Endothelial cell of umbilical vein (primary cell): ENCODE results near the gene DCHS1. TPM values are rescaled to one million over a fixed set of nuclear protein-coding genes. Genes with fewer than 3 reads are reported as not detected.

Source experiments
- BruUV-seq: library from RNA; stranded (reverse); fragments of 400-500 nt; replicated peaks from 2 replicates; lab custom pipeline; 2021; lab: Mats Ljungman, UMichigan
- CTCF ChIA-PET: fragments of 300-600, 350-600 bp; sonication (Branson Sonifier 250); formaldehyde crosslinking; loops from one replicate; lab custom pipeline; 2021; ENCODE audit warnings: antibody characterized with exemption, inconsistent platforms; lab: Charles Lee
- POLR2A ChIA-PET: fragments of 300-600, 350-600 bp; sonication (Branson Sonifier 250); formaldehyde crosslinking; loops from one replicate; lab custom pipeline; 2021; ENCODE audit warnings: antibody characterized with exemption, inconsistent platforms; lab: Charles Lee
- DNase-seq: peaks from one replicate; pipeline ENCODE4 v3.0.0-alpha.2; 2011; ENCODE audit warnings: low read depth, low spot score
- FAIRE-seq: peaks from 2 replicates; lab custom pipeline; 2011; peaks lifted over from hg19 to GRCh38; lab: Jason Lieb, UNC
- H2AFZ ChIP-seq: 2 replicates; pipeline ENCODE4 v1.6.0; 2012; ENCODE audit warnings: low read depth, low read length, control low read depth, inconsistent platforms
- H3K27ac ChIP-seq: 2 replicates; pipeline ENCODE4 v1.5.1; 2011; ENCODE audit warnings: low read depth, mild to moderate bottlenecking, control low read depth, low read length, moderate library complexity; ENCODE audit not compliant: insufficient read depth
- H3K27me3 ChIP-seq, 2 experiments: 2 replicates each; pipeline versions ENCODE4 v1.6.0 to v1.6.1; 2011; ENCODE audit warnings: low read length in 2 of 2, mixed read lengths in 1 of 2; ENCODE audit not compliant: control insufficient read depth in 2 of 2, insufficient read depth in 2 of 2
- H3K36me3 ChIP-seq, 2 experiments: 2 replicates in 1 of 2; 3 replicates in 1 of 2; pipeline ENCODE4 v1.5.1; 2011; ENCODE audit warnings: low read length in 2 of 2, mild to moderate bottlenecking in 1 of 2, moderate library complexity in 1 of 2; ENCODE audit not compliant: control insufficient read depth in 2 of 2, insufficient read depth in 2 of 2; ENCODE audit errors: extremely low read depth in 1 of 2
- H3K4me1 ChIP-seq: 3 replicates; pipeline ENCODE4 v1.5.1; 2011; ENCODE audit warnings: mild to moderate bottlenecking, low read length; ENCODE audit not compliant: control insufficient read depth, insufficient read depth; ENCODE audit errors: extremely low read depth
- H3K4me2 ChIP-seq: 2 replicates; pipeline ENCODE4 v1.6.1; 2011; ENCODE audit warnings: low read length, control low read depth, mixed read lengths; ENCODE audit not compliant: insufficient read depth
- H3K4me3 ChIP-seq, 3 experiments: fragments of 200-600 bp in 1 of 3; sonication (generic), shearing (Covaris generic) in 1 of 3; replicated peaks in 1 of 3; 2 replicates each; pipeline ENCODE4 v1.5.1; 2011 to 2016; ENCODE audit warnings: control low read depth in 3 of 3, low read length in 3 of 3, mild to moderate bottlenecking in 2 of 3, inconsistent platforms in 1 of 3, low read depth in 1 of 3, moderate library complexity in 1 of 3; ENCODE audit not compliant: insufficient read depth in 1 of 3
- H3K79me2 ChIP-seq: 2 replicates; pipeline ENCODE4 v1.6.0; 2012; ENCODE audit warnings: low read length, inconsistent platforms; ENCODE audit not compliant: control insufficient read depth, insufficient read depth
- H3K9ac ChIP-seq: replicated peaks from 2 replicates; pipeline ENCODE3; 2011; ENCODE audit warnings: low read length, control low read depth; ENCODE audit not compliant: insufficient read depth; ENCODE audit errors: extremely low read depth
- H3K9me1 ChIP-seq: replicated peaks from 3 replicates; pipeline ENCODE4 v1.6.0; 2011; ENCODE audit warnings: mild to moderate bottlenecking, low read length; ENCODE audit not compliant: control insufficient read depth, insufficient read depth; ENCODE audit errors: extremely low read depth
- H3K9me3 ChIP-seq: replicated peaks from 2 replicates; pipeline ENCODE4 v1.5.1; 2012; ENCODE audit warnings: low read length, inconsistent platforms; ENCODE audit not compliant: control insufficient read depth, insufficient read depth
- H4K20me1 ChIP-seq: replicated peaks from 2 replicates; pipeline ENCODE3; 2011; ENCODE audit warnings: mild to moderate bottlenecking, low read length; ENCODE audit not compliant: control insufficient read depth, insufficient read depth; ENCODE audit errors: extremely low read depth
- CTCF ChIP-seq, 2 donors: IDR thresholded peaks; 1 replicate in 1 of 2; 2 replicates in 1 of 2; pipeline ENCODE4 v1.5.1; 2011; ENCODE audit warnings: low read length in 2 of 2, mild to moderate bottlenecking in 2 of 2, moderate library complexity in 2 of 2, control low read depth in 1 of 2, inconsistent platforms in 1 of 2, low read depth in 1 of 2; ENCODE audit not compliant: insufficient read depth in 1 of 2; ENCODE audit errors: extremely low read depth in 1 of 2
- EZH2 ChIP-seq: IDR thresholded peaks from 2 replicates; pipeline ENCODE4 v1.6.1; 2012; ENCODE audit warnings: borderline replicate concordance, low read depth, mild to moderate bottlenecking, moderate library complexity, low read length, inconsistent platforms; ENCODE audit not compliant: severe bottlenecking
- FOS ChIP-seq: IDR thresholded peaks from 2 replicates; pipeline ENCODE4 v1.6.1; 2011; ENCODE audit warnings: mild to moderate bottlenecking, low read length, moderate library complexity, borderline replicate concordance; ENCODE audit not compliant: insufficient read depth
- GATA2 ChIP-seq: IDR thresholded peaks from 2 replicates; pipeline ENCODE4 v1.7.0; 2011; ENCODE audit warnings: low read depth, mild to moderate bottlenecking, moderate library complexity, mixed read lengths, low read length; ENCODE audit not compliant: insufficient read length, insufficient read depth
- JUN ChIP-seq: IDR thresholded peaks from 2 replicates; pipeline ENCODE4 v1.6.1; 2011; ENCODE audit warnings: borderline replicate concordance, low read depth; ENCODE audit not compliant: insufficient read length, insufficient read depth
- MAX ChIP-seq: IDR thresholded peaks from 2 replicates; pipeline ENCODE4 v1.6.1; 2011; ENCODE audit not compliant: insufficient read depth, insufficient read length
- MYC ChIP-seq: IDR thresholded peaks from one replicate; pipeline ENCODE4 v1.6.1; 2011; ENCODE audit warnings: mild to moderate bottlenecking, low read depth, low read length
- POLR2A ChIP-seq: IDR thresholded peaks from 2 replicates; pipeline ENCODE4 v1.6.1; 2012; ENCODE audit warnings: low read depth, mild to moderate bottlenecking, control low read depth, low read length
- POLR2AphosphoS5 ChIP-seq: IDR thresholded peaks from 2 replicates; pipeline ENCODE4 v1.6.1; 2012; ENCODE audit warnings: low read depth, mild to moderate bottlenecking, control low read depth, low read length, moderate library complexity; ENCODE audit not compliant: insufficient read depth
- dilution Hi-C: fragments of 300-500 bp; cut with MboI; formaldehyde crosslinking; loops from one replicate; pipeline ENCODE4 v1.15.0; 2019; ENCODE audit warnings: low sequenced_read_pairs; ENCODE audit not compliant: extremely low pct_ligation_motif_present
- intact Hi-C: fragments of 100-400 bp; cut with micrococcal nuclease; formaldehyde crosslinking; loops from one replicate; pipeline ENCODE4 v1.10.0; 2022
- polyA plus RNA-seq, 4 experiments: library from polyadenylated mRNA; depleted of rRNA in 3 of 4; stranded (reverse) in 3 of 4; unstranded in 1 of 4; fragments of >200 nt; gene quantifications; 2 replicates each; pipeline versions ENCODE4 v1.2.1 to v1.2.3, GENCODE V29; 2011 to 2012; ENCODE audit warnings: missing spikeins in 1 of 4
- total RNA-seq: library from RNA; stranded (reverse); gene quantifications from 2 replicates; pipeline ENCODE4 v1.2.3, GENCODE V29; 2021

The DCHS1 gene
- total and polyA plus RNA-seq, 2 donors (not counting 3 experiments of a cell fraction or from before 2014, with no cell fraction given) = 56.2 to 73.0 TPM

GRCh38 chr11:6694229-6694535, 38.6 kb upstream of the DCHS1 start:
- Histone ChIP-seq H3K79me2 (no peaks in the 10 kb centered on the region), H3K27me3 (no peaks in the 10 kb centered on the region), H2AFZ (no peak overlapping the region), H3K9me3 (no peaks in the 10 kb centered on the region), H3K9me1 (no peaks in the 10 kb centered on the region), H3K4me2 (peak overlapping the region; percentile 86), H3K9ac (no peak overlapping the region), H3K4me3 (no peak overlapping the region), H3K4me1 (peaks cover 31% of the 10 kb centered on the region), H3K36me3 (no peaks in the 10 kb centered on the region), H3K27ac (peak overlapping the region; percentile 88), H4K20me1 (no peaks in the 10 kb centered on the region)
- ChIA-PET CTCF (interaction anchor here (0.8 to 1.2 kb wide), 4 partner anchors 9 to 163 kb away, joined by 3 to 5 read pairs (median 4); no protein-coding TSS in a partner anchor), POLR2A (interaction anchor here (1.1 kb wide), 1 partner anchor 11 kb away, joined by 3 read pairs; the partner anchor contains the start of gene MRPL17)
- TF ChIP-seq MAX (no peak), GATA2 (no peak), JUN (no peak), CTCF (IDR thresholded peaks at IDR 0.05; ENCODE audit: extremely low read depth in 1 of 2, insufficient read depth in 1 of 2, low read depth in 1 of 2, low read length in 2 of 2) (no peak), POLR2AphosphoS5 (no peak), FOS (no peak), EZH2 (no peak), POLR2A (no peak), MYC (no peak)
- DNase-seq (peak; percentile 46), FAIRE-seq (no peak)
- intact Hi-C loops (no loop called here), dilution Hi-C loops (no loop called here)
- BruUV-seq = no TSS peak
